ENCODE data around the gene RBFOX1. TPM values are rescaled to one million over a fixed set of nuclear protein-coding genes. Genes with fewer than 3 reads are reported as not detected.

RBFOX1 gene
- total RNA-seq, 2 donors from 2014 or later = 1.6 to 2.6 TPM

DNA sequence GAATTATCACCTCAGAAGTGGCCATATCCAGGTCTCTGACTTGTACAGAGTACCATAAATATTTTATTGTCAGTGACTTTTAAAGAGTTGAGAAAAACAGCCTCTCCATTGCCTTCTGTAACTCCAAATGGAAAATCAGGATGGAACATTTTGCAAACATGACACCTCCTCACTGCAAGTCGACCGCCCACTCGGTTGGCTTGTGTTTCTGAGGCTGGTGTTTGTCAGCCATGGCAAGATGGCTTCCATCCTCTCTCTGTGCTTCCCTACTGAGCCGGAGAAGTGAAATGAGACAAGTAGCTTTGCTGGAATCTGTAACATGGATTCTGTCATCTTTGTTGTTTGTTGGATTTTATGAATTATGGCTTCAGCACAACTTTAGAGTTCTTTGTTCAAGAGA lies 172.8 kb downstream of the RBFOX1 start:
- no peaks in the 10 kb centered on the region for H3K36me3 ChIP-seq
- H3K9me3 ChIP-seq = no peaks in the 10 kb centered on the region
- TF ChIP-seq, protein P1, sequence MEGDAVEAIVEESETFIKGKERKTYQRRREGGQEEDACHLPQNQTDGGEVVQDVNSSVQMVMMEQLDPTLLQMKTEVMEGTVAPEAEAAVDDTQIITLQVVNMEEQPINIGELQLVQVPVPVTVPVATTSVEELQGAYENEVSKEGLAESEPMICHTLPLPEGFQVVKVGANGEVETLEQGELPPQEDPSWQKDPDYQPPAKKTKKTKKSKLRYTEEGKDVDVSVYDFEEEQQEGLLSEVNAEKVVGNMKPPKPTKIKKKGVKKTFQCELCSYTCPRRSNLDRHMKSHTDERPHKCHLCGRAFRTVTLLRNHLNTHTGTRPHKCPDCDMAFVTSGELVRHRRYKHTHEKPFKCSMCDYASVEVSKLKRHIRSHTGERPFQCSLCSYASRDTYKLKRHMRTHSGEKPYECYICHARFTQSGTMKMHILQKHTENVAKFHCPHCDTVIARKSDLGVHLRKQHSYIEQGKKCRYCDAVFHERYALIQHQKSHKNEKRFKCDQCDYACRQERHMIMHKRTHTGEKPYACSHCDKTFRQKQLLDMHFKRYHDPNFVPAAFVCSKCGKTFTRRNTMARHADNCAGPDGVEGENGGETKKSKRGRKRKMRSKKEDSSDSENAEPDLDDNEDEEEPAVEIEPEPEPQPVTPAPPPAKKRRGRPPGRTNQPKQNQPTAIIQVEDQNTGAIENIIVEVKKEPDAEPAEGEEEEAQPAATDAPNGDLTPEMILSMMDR (IDR thresholded peaks at IDR 0.05) = no peak
- intact Hi-C loops (cut with DNase I) = no loop called here
- H3K9ac ChIP-seq (ENCODE audit: low read depth in 2 of 2, low read length in 2 of 2) = no peak overlapping the region
- H3K4me1 ChIP-seq = no peaks in the 10 kb centered on the region
- no peak overlapping the region for H3K27ac ChIP-seq
- H3K27me3 ChIP-seq = no peaks in the 10 kb centered on the region
- H3K4me3 ChIP-seq = no peak overlapping the region
- DNase-seq = no peak

DNA sequence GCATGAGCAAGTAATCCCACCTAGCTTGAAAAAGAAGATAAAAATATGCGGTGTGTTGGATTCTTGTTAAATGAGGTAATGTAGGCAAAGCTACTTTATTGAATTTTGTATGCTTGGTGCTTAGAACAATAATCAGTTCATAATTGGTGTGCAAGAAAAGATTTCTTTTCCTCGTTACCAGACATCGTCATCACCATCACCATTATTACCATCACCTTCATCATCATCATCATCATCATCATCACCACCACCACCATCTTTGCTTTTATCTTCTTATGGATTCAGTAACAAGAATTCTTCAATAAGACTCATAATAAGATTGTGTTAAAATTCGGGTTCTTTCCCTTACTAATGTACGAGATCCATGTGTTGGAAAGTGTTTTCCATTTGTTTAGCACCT lies 173.7 kb downstream of the RBFOX1 start:
- TF ChIP-seq, protein P1 (IDR thresholded peaks at IDR 0.05) = no peak
- no peak overlapping the region for H3K4me3 ChIP-seq
- H3K27me3 ChIP-seq = no peaks in the 10 kb centered on the region
- H3K9me3 ChIP-seq = no peaks in the 10 kb centered on the region
- H3K4me1 ChIP-seq = no peaks in the 10 kb centered on the region
- H3K36me3 ChIP-seq = no peaks in the 10 kb centered on the region
- H3K27ac ChIP-seq = no peak overlapping the region
- no peak overlapping the region for H3K9ac ChIP-seq (ENCODE audit: low read depth in 2 of 2, low read length in 2 of 2)
- intact Hi-C loops (cut with DNase I) = no loop called here
- DNase-seq = no peak

DNA sequence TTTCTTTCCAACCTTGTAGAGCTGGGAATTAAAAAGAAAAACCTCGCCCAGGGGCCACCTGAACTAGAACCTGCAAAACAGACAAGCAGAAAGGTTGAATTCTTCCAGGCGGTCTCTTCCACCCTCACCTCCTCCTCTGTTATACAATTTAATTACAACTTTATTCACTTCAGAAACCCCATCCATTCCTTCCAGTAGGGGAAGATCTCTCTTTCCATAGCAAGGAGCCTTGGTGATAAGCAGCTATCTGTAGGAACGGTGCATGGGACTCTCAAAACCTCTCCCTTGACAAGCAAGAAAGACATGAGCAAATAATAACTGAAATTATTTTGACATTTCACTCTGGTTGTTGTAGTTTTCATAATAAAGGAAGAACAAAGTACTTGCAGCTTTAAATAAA lies 176.0 kb downstream of the RBFOX1 start:
- Histone ChIP-seq H3K27me3 (no peaks in the 10 kb centered on the region), H3K9me3 (no peaks in the 10 kb centered on the region), H3K36me3 (no peaks in the 10 kb centered on the region), H3K9ac (ENCODE audit: low read depth in 2 of 2, low read length in 2 of 2) (no peak overlapping the region), H3K27ac (no peak overlapping the region), H3K4me3 (no peak overlapping the region), H3K4me1 (no peaks in the 10 kb centered on the region)
- TF ChIP-seq, protein P1 (IDR thresholded peaks at IDR 0.05) = no peak
- intact Hi-C loops (cut with DNase I) = no loop called here
- no peak for DNase-seq

DNA sequence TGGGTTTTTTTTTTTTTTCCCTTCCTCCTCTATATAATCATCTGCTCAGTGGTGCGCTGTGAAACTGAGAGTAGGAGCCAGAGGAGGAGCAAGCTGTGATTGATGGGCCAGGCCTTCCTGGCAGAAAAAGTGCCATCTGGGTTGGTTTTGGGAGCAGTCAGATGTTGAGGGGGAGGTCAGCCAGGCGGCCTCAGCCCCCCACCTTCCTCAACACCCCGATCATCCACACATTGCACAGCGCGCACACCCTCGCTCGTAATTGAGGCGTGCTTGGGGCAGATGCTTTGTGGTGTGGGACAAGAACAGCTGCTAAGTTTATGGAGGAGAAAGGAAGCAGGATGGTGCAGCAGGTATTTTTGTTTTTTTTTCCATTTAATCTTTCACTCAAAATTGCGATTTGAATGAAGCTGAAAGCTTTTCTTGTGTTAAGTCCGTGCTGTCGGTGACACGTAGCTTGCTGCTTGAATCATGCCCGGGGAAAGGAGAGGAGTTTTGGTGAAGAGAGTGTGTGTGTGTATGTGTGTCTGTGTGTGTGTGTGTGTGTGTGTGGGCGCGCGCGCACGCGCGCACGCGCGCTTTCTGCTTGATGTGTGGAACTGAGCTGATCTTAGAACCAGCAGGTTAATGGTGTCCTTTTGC lies 177.4 kb downstream of the RBFOX1 start:
- intact Hi-C loops (cut with DNase I) = no loop called here
- Histone ChIP-seq H3K4me3 (no peak overlapping the region), H3K27me3 (no peaks in the 10 kb centered on the region), H3K4me1 (no peaks in the 10 kb centered on the region), H3K36me3 (no peaks in the 10 kb centered on the region), H3K9ac (ENCODE audit: low read depth in 2 of 2, low read length in 2 of 2) (no peak overlapping the region), H3K9me3 (no peaks in the 10 kb centered on the region), H3K27ac (no peak overlapping the region)
- no peak for DNase-seq
- TF ChIP-seq, protein P1 (IDR thresholded peaks at IDR 0.05) = no peak

- no peak overlapping the region for H3K4me3 ChIP-seq
- H3K9me3 ChIP-seq = no peaks in the 10 kb centered on the region
- no peak for DNase-seq
- intact Hi-C loops (cut with DNase I) = no loop called here
- no peaks in the 10 kb centered on the region for H3K36me3 ChIP-seq
- H3K27me3 ChIP-seq = no peaks in the 10 kb centered on the region
- H3K27ac ChIP-seq = no peak overlapping the region
- H3K9ac ChIP-seq (ENCODE audit: low read depth in 2 of 2, low read length in 2 of 2) = no peak overlapping the region
- no peaks in the 10 kb centered on the region for H3K4me1 ChIP-seq
- TF ChIP-seq, protein P1 (IDR thresholded peaks at IDR 0.05) = no peak
Measured at GRCh38 chr16:7511549-7512260, 179.1 kb downstream of the RBFOX1 start.

All from colonic mucosa (tissue), 4 donors.